OCI-M2 (cell line): ENCODE measurements around the gene SVBP.

Experiments
- DNase-seq: peaks from one replicate; lab custom pipeline; 2025; ENCODE audit not compliant: unreplicated experiment; lab: John Stamatoyannopoulos, UW

SVBP gene

DNA sequence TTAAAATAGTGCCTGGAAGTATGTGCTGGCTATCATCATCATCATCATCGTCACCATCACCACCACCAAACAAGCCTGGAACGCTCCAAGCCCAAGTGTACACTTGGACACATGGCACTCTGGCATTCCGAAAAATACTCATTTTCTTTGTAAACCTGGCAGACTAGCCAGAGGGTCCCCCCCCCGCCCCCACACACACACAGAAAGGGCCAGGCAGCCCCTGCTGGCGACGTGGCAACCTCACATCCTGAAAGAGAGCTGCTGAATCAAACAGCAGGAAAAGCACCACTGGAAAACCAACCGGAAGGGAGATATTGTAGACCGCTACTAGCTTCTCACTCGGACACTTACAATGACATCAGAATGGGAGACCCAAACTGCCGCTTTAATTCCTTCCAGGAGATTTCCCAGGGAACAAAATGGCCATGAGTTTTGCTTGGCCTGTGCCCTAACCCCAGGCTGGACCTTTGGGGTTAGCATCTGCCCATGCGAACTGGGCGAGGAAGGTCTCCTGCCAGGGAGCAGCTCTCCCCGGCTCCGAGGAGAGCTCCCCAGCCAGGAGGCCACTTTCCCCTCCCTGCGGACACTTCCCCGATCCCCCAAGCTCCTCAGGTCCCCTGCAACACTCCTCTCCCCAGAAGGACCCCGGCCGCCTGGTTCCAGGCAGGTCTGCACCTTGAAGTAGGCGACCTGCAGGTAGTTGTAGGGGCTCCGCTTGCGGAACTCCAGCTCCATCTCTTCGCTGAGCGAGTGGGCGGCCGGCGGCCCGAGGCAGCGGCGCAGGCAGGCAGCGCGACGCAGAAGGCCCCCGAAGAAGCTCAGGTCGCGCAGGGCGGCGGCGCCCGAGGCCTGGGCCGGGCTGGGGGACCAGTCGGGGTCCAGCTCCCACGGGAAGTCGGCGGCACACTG is 51.1 kb downstream of the SVBP start:
- DNase-seq = no peak

DNA sequence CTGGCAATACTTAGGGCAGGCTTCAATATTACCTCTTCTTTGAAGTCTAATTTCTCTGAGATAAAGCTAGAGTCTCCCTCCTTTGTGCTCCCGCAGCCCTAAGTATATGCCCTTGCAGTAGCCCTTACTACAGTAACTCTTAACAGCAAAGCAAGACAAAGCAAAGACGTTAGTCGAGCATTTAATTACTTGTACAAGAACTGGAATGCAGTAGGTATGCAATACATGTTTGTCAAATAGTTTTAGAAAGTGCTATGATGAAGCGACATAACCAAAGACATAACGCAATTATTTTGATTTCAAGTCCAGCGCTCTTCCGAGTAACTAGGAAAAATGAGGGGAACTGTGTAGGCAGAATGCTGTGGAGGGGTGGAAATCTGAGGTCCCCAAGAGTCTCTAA is 51.9 kb downstream of the SVBP start:
- DNase-seq = no peak

DNA sequence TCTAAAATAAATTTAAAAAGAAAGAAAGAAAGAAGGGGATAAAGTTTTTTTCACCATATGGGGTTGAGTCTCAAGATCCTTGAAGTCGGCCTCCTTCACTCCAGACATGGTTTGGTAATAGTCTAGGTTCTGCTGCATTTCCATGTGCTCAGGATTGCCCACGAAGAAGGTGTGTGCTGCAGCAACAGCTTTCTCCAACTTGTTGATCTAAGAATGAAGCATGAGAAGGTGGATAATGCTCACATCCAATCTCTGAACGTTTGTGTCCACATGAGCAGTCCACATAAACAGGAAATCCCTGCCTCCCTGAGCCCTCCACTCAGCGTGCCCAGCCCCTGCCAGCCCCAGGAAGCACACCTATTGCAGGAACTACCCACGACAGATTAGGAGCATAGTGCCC is 54.9 kb downstream of the SVBP start:
- DNase-seq = no peak

GRCh38 chr1:42761567-42761966 is 55.6 kb downstream of the SVBP start:
- no peak for DNase-seq

DNA sequence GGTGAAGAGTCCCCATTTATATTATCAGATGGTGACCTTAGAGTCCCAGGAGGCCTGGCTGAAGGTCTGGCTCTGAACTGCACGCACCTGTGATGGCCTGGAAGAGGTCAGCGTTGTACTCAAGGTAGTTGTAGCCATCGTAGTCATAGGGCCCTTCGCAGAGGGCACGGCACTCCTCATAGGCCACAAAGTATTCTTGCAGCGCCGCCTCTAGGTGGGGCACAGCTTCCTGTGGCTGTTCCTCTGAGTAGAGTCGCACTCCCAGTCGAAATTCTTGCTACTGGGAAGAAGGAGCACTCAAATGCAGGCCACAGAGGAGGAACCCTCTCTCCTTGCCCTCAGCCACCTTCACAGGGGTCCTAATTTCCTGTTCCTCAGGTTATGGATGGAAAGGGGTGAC is 58.1 kb downstream of the SVBP start:
- DNase-seq = no peak

GRCh38 chr1:42758641-42759040 is 58.6 kb downstream of the SVBP start:
- DNase-seq = no peak

GRCh38 chr1:42757892-42758275 is 59.3 kb downstream of the SVBP start:
- no peak for DNase-seq
